OCI-LY7 (cell line): Measurements from ENCODE around the gene FBXW12.

Source experiments
- CTCF ChIP-seq: fragments of 200-600 bp; sonication (generic); conservative IDR thresholded peaks from 2 replicates; pipeline ENCODE4 v1.5.1; 2014; ENCODE audit warnings: mild to moderate bottlenecking, antibody characterized with exemption, low read length, moderate library complexity, mixed read lengths
- EZH2phosphoT487 ChIP-seq: fragments of 200-600 bp; sonication (generic); IDR thresholded peaks from 2 replicates; pipeline ENCODE4 v1.6.1; 2018; ENCODE audit warnings: low read depth, borderline replicate concordance, mild to moderate bottlenecking, mixed run types, antibody characterized with exemption, low read length, moderate library complexity, mixed read lengths

- no peak for TF ChIP-seq EZH2phosphoT487
- TF ChIP-seq CTCF = no peak
These were observed 35.6 kb downstream of the FBXW12 start for GRCh38 chr3:48407542-48408099.
